Measurements from ENCODE around the gene NUP133. TPM values are rescaled to one million over a fixed set of nuclear protein-coding genes. Genes with fewer than 3 reads are reported as not detected.

Gene NUP133
- total and polyA plus RNA-seq, 5 donors from 2014 or later: 12.2 to 33.1 (median 17.3) TPM

DNA sequence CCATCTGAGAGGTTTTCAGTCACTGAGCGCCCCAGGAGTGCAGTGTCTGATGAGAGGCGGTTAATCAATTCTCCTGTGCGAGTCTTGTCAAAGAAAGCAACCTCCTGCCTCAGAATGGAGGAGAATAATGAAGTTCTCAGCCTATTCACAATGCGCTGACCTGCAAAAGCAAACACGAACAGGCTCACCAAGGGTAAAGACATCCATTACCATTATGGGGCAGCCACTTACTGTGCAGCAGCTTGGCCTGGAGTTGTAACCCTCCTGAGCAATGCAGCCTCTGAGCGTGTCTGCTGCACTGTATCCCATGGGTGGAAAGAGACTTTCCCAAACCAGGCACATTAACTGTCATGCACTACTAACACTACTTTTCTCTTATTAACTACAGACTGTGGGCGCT, 39.4 kb upstream of the NUP133 start:
- ATAC-seq (ENCODE audit: low read depth in 2 of 2) (no peak), DNase-seq (no peak)
- H3K4me3 ChIP-seq (ENCODE audit: low read depth, low read length): no peak overlapping the region
- H3K9me3 Mint-ChIP-seq: peaks cover 0 to 2% (median 0%) of the 10 kb centered on the region in 7 donors
- H3K36me3 ChIP-seq (ENCODE audit: control insufficient read depth, insufficient read depth, low read length): peaks cover 45% of the 10 kb centered on the region
- peaks cover 40% of the 10 kb centered on the region for H3K36me3 Mint-ChIP-seq
- H3K4me1 ChIP-seq (ENCODE audit: control insufficient read depth, insufficient read depth, low read length, poor library complexity, severe bottlenecking): peaks cover 1% of the 10 kb centered on the region
- H3K27me3 ChIP-seq (ENCODE audit: control insufficient read depth, insufficient read depth, low read length): no peaks in the 10 kb centered on the region
- no peak overlapping the region for H3K27ac ChIP-seq (ENCODE audit: insufficient read depth, low read length, poor library complexity, severe bottlenecking)
- H3K27ac Mint-ChIP-seq: peak overlapping the region in 1 of 3 donors; percentile 78
- H3K4me3 Mint-ChIP-seq: peak overlapping the region in 1 of 4 donors; percentile 26
- H3K27me3 Mint-ChIP-seq: no peaks in the 10 kb centered on the region
- no peaks in the 10 kb centered on the region for H3K9me3 ChIP-seq (ENCODE audit: control insufficient read depth in 2 of 2, low read length in 2 of 2)
- H3K4me1 Mint-ChIP-seq: peaks cover 12 to 34% (median 25%) of the 10 kb centered on the region in 4 donors

DNA sequence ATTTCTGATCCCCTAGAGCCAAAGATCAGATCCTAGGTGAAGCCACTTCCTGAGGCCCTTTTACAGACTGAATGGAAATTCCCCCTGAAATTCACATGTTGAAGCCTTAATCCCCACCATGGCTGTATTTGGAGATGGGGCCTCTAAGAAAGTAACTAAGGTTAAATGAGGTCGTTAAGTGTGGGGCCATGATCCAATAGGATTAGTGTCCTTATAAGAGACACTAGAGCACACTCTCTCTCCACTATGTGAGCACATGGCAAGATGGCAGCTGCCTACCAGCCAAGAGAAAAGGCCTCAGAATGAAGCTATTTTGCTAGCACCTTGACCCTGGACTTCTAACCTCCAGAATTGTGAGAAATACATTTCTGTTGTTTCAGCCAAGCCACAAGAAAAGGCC, 36.4 kb upstream of the NUP133 start:
- ATAC-seq (ENCODE audit: low read depth in 2 of 2) (no peak), DNase-seq (no peak)
- no peaks in the 10 kb centered on the region for H3K27me3 Mint-ChIP-seq
- Histone ChIP-seq H3K27me3 (ENCODE audit: control insufficient read depth, insufficient read depth, low read length) (no peaks in the 10 kb centered on the region), H3K9me3 (ENCODE audit: control insufficient read depth in 2 of 2, low read length in 2 of 2) (no peaks in the 10 kb centered on the region), H3K4me1 (ENCODE audit: control insufficient read depth, insufficient read depth, low read length, poor library complexity, severe bottlenecking) (peaks cover 12% of the 10 kb centered on the region), H3K4me3 (ENCODE audit: low read depth, low read length) (no peak overlapping the region), H3K36me3 (ENCODE audit: control insufficient read depth, insufficient read depth, low read length) (peaks cover 55% of the 10 kb centered on the region), H3K27ac (ENCODE audit: insufficient read depth, low read length, poor library complexity, severe bottlenecking) (no peak overlapping the region)
- no peaks in the 10 kb centered on the region for H3K9me3 Mint-ChIP-seq
- no peak overlapping the region for H3K4me3 Mint-ChIP-seq
- peak overlapping the region in 2 of 3 donors; percentile 65 to 80 for H3K27ac Mint-ChIP-seq
- peaks cover 54% of the 10 kb centered on the region for H3K36me3 Mint-ChIP-seq
- peaks cover 16 to 35% (median 22%) of the 10 kb centered on the region in 4 donors for H3K4me1 Mint-ChIP-seq

DNA sequence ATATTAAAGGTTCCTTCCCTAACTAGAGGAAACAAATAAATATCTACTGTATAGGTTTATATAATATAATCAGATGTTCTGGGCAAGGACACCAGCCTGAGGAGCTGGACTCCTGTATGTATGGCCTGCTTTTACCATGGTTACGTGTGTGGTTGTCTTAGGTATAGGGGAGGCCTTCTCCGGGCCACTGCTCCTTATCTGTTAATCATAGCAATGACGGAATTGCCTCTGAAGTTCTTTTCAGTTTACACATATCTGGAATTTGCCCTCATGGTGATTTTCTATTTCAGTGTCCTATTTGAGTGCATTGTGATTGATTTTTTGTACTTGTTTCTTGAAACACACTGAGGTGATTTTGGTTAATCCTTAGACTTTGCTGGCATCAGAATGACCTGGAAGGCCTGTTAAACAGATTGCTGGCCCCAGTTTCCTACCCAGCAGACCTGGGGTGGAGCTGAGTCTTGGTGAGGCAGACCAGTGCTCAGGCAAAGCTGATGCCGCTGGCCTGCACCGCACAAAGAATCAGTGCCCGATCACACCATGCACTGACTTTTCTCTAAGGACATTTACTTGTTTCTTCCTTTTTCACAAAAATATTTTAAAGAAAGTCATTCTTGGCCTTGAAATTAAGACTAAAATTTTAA, 31.8 kb upstream of the NUP133 start:
- ATAC-seq (ENCODE audit: low read depth in 2 of 2) (no peak), DNase-seq (no peak)
- Histone ChIP-seq H3K9me3 (ENCODE audit: control insufficient read depth in 2 of 2, low read length in 2 of 2) (no peaks in the 10 kb centered on the region), H3K4me1 (ENCODE audit: control insufficient read depth, insufficient read depth, low read length, poor library complexity, severe bottlenecking) (peaks cover 12% of the 10 kb centered on the region), H3K27ac (ENCODE audit: insufficient read depth, low read length, poor library complexity, severe bottlenecking) (no peak overlapping the region), H3K36me3 (ENCODE audit: control insufficient read depth, insufficient read depth, low read length) (peaks cover 61% of the 10 kb centered on the region), H3K4me3 (ENCODE audit: low read depth, low read length) (no peak overlapping the region), H3K27me3 (ENCODE audit: control insufficient read depth, insufficient read depth, low read length) (no peaks in the 10 kb centered on the region)
- no peaks in the 10 kb centered on the region for H3K27me3 Mint-ChIP-seq
- no peak overlapping the region for H3K4me3 Mint-ChIP-seq
- H3K4me1 Mint-ChIP-seq: peaks cover 16 to 29% (median 23%) of the 10 kb centered on the region in 4 donors
- no peak overlapping the region for H3K27ac Mint-ChIP-seq
- no peaks in the 10 kb centered on the region for H3K9me3 Mint-ChIP-seq
- H3K36me3 Mint-ChIP-seq: peaks cover 62% of the 10 kb centered on the region

DNA sequence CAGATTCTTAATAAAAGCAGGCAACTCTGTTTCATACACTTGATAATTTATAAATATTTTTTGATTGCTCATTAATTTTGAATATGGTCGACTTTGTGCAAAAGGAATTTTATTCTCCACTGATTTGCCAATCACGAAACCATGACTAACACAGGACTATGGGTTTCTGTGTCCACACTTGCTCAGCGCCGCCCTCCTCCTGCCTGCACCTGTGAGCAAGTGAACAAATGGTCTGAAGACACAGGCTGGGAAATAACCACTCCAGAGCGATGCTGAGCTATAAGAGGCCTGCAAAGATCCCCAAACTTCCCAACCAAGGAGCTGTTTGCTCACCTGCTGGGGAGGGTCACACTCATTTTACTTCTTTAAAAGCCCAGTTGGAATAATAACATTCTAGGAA, 30.8 kb upstream of the NUP133 start:
- Histone ChIP-seq H3K4me1 (ENCODE audit: control insufficient read depth, insufficient read depth, low read length, poor library complexity, severe bottlenecking) (peaks cover 12% of the 10 kb centered on the region), H3K36me3 (ENCODE audit: control insufficient read depth, insufficient read depth, low read length) (peaks cover 58% of the 10 kb centered on the region), H3K27ac (ENCODE audit: insufficient read depth, low read length, poor library complexity, severe bottlenecking) (no peak overlapping the region), H3K9me3 (ENCODE audit: control insufficient read depth in 2 of 2, low read length in 2 of 2) (no peaks in the 10 kb centered on the region), H3K4me3 (ENCODE audit: low read depth, low read length) (no peak overlapping the region), H3K27me3 (ENCODE audit: control insufficient read depth, insufficient read depth, low read length) (no peaks in the 10 kb centered on the region)
- DNase-seq (no peak), ATAC-seq (ENCODE audit: low read depth in 2 of 2) (no peak)
- no peaks in the 10 kb centered on the region for H3K9me3 Mint-ChIP-seq
- H3K4me1 Mint-ChIP-seq: peaks cover 16 to 28% (median 21%) of the 10 kb centered on the region in 4 donors
- H3K27me3 Mint-ChIP-seq: no peaks in the 10 kb centered on the region
- H3K27ac Mint-ChIP-seq: peak overlapping the region in 2 of 3 donors; percentile 50 to 71
- no peak overlapping the region for H3K4me3 Mint-ChIP-seq
- peaks cover 59% of the 10 kb centered on the region for H3K36me3 Mint-ChIP-seq

DNA sequence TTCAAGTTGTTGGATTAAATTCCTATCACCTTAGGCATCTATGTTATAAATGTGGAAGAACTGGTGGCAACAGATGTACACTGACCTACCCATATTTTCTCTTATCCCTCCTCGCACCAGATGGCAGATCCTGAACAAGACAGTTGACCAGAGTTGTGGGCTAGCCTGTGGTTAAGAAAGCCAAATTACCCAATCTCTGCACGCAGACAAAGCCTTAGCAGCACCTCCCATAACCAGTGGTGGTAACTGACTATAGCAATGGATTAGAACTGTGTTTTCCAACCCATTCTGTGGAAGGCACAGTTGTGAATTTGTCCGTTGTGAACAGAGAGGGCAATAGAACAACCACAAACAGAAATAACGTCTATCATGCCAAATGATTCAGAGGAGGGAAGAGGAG, 29.8 kb upstream of the NUP133 start:
- DNase-seq: no peak
- peaks cover 58% of the 10 kb centered on the region for H3K36me3 Mint-ChIP-seq
- peaks cover 14 to 17% (median 17%) of the 10 kb centered on the region in 4 donors for H3K4me1 Mint-ChIP-seq
- Histone ChIP-seq H3K27me3 (ENCODE audit: control insufficient read depth, insufficient read depth, low read length) (no peaks in the 10 kb centered on the region), H3K27ac (ENCODE audit: insufficient read depth, low read length, poor library complexity, severe bottlenecking) (no peak overlapping the region), H3K4me3 (ENCODE audit: low read depth, low read length) (no peak overlapping the region), H3K9me3 (ENCODE audit: control insufficient read depth in 2 of 2, low read length in 2 of 2) (no peaks in the 10 kb centered on the region), H3K36me3 (ENCODE audit: control insufficient read depth, insufficient read depth, low read length) (peaks cover 60% of the 10 kb centered on the region), H3K4me1 (ENCODE audit: control insufficient read depth, insufficient read depth, low read length, poor library complexity, severe bottlenecking) (peaks cover 12% of the 10 kb centered on the region)
- H3K9me3 Mint-ChIP-seq: no peaks in the 10 kb centered on the region
- H3K4me3 Mint-ChIP-seq: no peak overlapping the region
- peak overlapping the region in 2 of 3 donors; percentile 50 to 78 for H3K27ac Mint-ChIP-seq
- no peaks in the 10 kb centered on the region for H3K27me3 Mint-ChIP-seq
- ATAC-seq (ENCODE audit: low read depth in 2 of 2): no peak

DNA sequence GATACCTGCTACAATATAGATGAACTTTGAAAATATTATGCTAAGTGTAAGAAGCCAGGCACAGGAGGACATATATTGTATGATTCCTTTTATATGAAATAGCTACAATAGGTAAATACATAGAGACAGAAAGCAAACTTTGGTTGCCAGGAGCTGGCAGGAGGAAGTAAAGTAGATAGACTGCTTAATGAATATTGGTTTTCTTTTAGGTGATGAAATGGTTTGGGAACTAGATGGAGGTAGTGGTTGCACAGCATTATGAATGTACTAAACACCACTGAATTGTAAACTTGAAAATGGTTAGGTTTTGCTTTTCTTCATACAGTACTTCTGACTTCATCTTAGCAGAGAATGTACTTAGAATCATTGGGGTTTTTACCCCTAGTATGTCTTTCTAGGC, 28.8 kb upstream of the NUP133 start:
- peak overlapping the region in 1 of 3 donors; percentile 21 for H3K27ac Mint-ChIP-seq
- H3K27me3 Mint-ChIP-seq: no peaks in the 10 kb centered on the region
- Histone ChIP-seq H3K9me3 (ENCODE audit: control insufficient read depth in 2 of 2, low read length in 2 of 2) (no peaks in the 10 kb centered on the region), H3K4me1 (ENCODE audit: control insufficient read depth, insufficient read depth, low read length, poor library complexity, severe bottlenecking) (peaks cover 5% of the 10 kb centered on the region), H3K27me3 (ENCODE audit: control insufficient read depth, insufficient read depth, low read length) (no peaks in the 10 kb centered on the region), H3K4me3 (ENCODE audit: low read depth, low read length) (no peak overlapping the region), H3K36me3 (ENCODE audit: control insufficient read depth, insufficient read depth, low read length) (peaks cover 65% of the 10 kb centered on the region), H3K27ac (ENCODE audit: insufficient read depth, low read length, poor library complexity, severe bottlenecking) (no peak overlapping the region)
- H3K4me3 Mint-ChIP-seq: no peak overlapping the region
- ATAC-seq (ENCODE audit: low read depth in 2 of 2) (no peak), DNase-seq (no peak)
- H3K36me3 Mint-ChIP-seq: peaks cover 56% of the 10 kb centered on the region
- H3K4me1 Mint-ChIP-seq: peaks cover 7 to 10% (median 9%) of the 10 kb centered on the region in 4 donors
- H3K9me3 Mint-ChIP-seq: no peaks in the 10 kb centered on the region

DNA sequence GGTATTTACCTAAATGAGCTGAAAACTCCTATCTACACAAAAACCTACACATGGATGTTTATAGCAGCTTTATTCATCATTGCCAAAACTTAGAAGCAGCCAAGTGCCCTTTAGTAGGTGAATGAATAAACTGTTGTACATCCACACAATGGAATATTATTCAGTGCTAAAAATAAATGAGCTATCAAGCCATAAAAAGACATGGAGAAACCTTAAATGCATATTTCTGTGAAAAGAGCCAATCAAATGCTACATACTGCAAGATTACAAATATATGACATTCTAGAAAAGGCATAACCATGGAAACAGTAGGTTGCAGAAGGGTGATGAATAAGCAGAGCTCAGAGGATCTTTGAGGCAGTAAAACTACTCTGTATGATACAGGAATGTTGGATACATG, 27.1 kb upstream of the NUP133 start:
- no peaks in the 10 kb centered on the region for H3K4me1 ChIP-seq (ENCODE audit: control insufficient read depth, insufficient read depth, low read length, poor library complexity, severe bottlenecking)

DNA sequence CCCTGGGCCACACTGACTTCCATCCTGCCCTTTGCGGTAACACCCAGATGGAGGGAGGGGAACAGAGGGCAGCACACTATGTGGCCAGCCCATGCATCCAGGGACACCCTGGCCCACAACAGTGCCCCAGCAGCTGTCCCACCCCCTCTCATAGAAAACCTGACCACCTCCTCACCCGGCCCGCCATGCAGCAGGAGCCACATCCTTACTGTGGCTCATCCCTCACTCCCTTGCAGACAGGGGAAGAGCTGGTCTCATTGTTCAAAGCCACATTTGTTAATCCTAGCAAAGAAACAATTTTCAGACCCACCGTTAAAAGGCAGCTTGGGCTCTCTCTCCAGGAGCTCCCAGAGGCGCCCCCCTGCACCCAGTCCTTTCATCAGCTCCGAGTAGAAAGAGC, 23.2 kb upstream of the NUP133 start:
- H3K4me1 ChIP-seq (ENCODE audit: control insufficient read depth, insufficient read depth, low read length, poor library complexity, severe bottlenecking): no peaks in the 10 kb centered on the region
- H3K36me3 ChIP-seq (ENCODE audit: control insufficient read depth, insufficient read depth, low read length): peaks cover 61% of the 10 kb centered on the region
- no peak overlapping the region for H3K27ac Mint-ChIP-seq
- peaks cover 48% of the 10 kb centered on the region for H3K36me3 Mint-ChIP-seq
- no peak overlapping the region for H3K4me3 ChIP-seq (ENCODE audit: low read depth, low read length)
- peak overlapping the region in 1 of 4 donors; percentile 43 for H3K4me3 Mint-ChIP-seq
- H3K27me3 Mint-ChIP-seq: no peaks in the 10 kb centered on the region
- peaks cover 0 to 3% (median 0%) of the 10 kb centered on the region in 4 donors for H3K4me1 Mint-ChIP-seq
- ATAC-seq (ENCODE audit: low read depth in 2 of 2) (no peak), DNase-seq (no peak)
- H3K27me3 ChIP-seq (ENCODE audit: control insufficient read depth, insufficient read depth, low read length): no peaks in the 10 kb centered on the region
- no peaks in the 10 kb centered on the region for H3K9me3 Mint-ChIP-seq
- no peak overlapping the region for H3K27ac ChIP-seq (ENCODE audit: insufficient read depth, low read length, poor library complexity, severe bottlenecking)
- H3K9me3 ChIP-seq (ENCODE audit: control insufficient read depth in 2 of 2, low read length in 2 of 2): no peaks in the 10 kb centered on the region

More for the DNA sequence above, 27.1 kb upstream of the NUP133 start:
- no peaks in the 10 kb centered on the region for H3K27me3 Mint-ChIP-seq
- H3K36me3 Mint-ChIP-seq: peaks cover 59% of the 10 kb centered on the region
- H3K36me3 ChIP-seq (ENCODE audit: control insufficient read depth, insufficient read depth, low read length): peaks cover 68% of the 10 kb centered on the region
- H3K27ac Mint-ChIP-seq: peak overlapping the region in 1 of 3 donors; percentile 45
- DNase-seq (no peak), ATAC-seq (ENCODE audit: low read depth in 2 of 2) (no peak)
- H3K27ac ChIP-seq (ENCODE audit: insufficient read depth, low read length, poor library complexity, severe bottlenecking): no peak overlapping the region
- H3K27me3 ChIP-seq (ENCODE audit: control insufficient read depth, insufficient read depth, low read length): no peaks in the 10 kb centered on the region
- no peak overlapping the region for H3K4me3 ChIP-seq (ENCODE audit: low read depth, low read length)
- no peaks in the 10 kb centered on the region for H3K9me3 Mint-ChIP-seq
- H3K9me3 ChIP-seq (ENCODE audit: control insufficient read depth in 2 of 2, low read length in 2 of 2): no peaks in the 10 kb centered on the region
- H3K4me3 Mint-ChIP-seq: no peak overlapping the region
- H3K4me1 Mint-ChIP-seq: peaks cover 0 to 4% (median 3%) of the 10 kb centered on the region in 4 donors

Measured in CD4-positive, CD25-positive, alpha-beta regulatory T cell (primary cell).